ENCODE results near the gene TRPM1.

The TRPM1 gene

DNA sequence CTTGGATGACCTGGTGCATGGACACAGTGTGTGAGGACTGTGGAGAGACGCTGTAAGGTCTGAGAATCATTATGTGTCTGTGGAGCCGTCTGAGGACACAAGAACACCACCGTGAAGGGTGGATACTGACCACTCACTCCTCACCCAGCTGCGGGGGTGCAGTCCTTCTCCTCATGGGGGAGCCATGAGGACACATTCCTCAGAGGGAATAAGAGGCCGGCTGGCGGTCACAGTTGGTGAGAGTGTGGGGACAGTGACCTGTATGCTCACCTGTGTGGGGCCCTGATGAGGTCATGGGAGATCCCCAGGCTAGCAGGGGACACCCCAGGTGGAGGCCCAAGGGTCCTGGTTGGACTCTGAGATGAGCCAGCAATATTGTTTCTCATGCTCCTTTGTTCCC, 2.5 kb upstream of the TRPM1 start:
- TF ChIP-seq FOXP2 (optimal IDR thresholded peaks at IDR 0.05; ENCODE audit: borderline replicate concordance, extremely low read depth, extremely low read length, insufficient read depth): no peak
- no peak for TF ChIP-seq SIN3A (IDR thresholded peaks at IDR 0.05; ENCODE audit: borderline replicate concordance, insufficient read depth, low read length)
- no peak for TF ChIP-seq TAF1 (IDR thresholded peaks at IDR 0.05; ENCODE audit: borderline replicate concordance, insufficient read depth, low read length)
- no peak for TF ChIP-seq POLR2AphosphoS5 (IDR thresholded peaks at IDR 0.05; ENCODE audit: low read depth, low read length)
- TF ChIP-seq, protein P1, sequence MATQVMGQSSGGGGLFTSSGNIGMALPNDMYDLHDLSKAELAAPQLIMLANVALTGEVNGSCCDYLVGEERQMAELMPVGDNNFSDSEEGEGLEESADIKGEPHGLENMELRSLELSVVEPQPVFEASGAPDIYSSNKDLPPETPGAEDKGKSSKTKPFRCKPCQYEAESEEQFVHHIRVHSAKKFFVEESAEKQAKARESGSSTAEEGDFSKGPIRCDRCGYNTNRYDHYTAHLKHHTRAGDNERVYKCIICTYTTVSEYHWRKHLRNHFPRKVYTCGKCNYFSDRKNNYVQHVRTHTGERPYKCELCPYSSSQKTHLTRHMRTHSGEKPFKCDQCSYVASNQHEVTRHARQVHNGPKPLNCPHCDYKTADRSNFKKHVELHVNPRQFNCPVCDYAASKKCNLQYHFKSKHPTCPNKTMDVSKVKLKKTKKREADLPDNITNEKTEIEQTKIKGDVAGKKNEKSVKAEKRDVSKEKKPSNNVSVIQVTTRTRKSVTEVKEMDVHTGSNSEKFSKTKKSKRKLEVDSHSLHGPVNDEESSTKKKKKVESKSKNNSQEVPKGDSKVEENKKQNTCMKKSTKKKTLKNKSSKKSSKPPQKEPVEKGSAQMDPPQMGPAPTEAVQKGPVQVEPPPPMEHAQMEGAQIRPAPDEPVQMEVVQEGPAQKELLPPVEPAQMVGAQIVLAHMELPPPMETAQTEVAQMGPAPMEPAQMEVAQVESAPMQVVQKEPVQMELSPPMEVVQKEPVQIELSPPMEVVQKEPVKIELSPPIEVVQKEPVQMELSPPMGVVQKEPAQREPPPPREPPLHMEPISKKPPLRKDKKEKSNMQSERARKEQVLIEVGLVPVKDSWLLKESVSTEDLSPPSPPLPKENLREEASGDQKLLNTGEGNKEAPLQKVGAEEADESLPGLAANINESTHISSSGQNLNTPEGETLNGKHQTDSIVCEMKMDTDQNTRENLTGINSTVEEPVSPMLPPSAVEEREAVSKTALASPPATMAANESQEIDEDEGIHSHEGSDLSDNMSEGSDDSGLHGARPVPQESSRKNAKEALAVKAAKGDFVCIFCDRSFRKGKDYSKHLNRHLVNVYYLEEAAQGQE (IDR thresholded peaks at IDR 0.05; ENCODE audit: insufficient read depth in 1 of 2, low read depth in 2 of 2, low read length in 2 of 2): no peak

DNA sequence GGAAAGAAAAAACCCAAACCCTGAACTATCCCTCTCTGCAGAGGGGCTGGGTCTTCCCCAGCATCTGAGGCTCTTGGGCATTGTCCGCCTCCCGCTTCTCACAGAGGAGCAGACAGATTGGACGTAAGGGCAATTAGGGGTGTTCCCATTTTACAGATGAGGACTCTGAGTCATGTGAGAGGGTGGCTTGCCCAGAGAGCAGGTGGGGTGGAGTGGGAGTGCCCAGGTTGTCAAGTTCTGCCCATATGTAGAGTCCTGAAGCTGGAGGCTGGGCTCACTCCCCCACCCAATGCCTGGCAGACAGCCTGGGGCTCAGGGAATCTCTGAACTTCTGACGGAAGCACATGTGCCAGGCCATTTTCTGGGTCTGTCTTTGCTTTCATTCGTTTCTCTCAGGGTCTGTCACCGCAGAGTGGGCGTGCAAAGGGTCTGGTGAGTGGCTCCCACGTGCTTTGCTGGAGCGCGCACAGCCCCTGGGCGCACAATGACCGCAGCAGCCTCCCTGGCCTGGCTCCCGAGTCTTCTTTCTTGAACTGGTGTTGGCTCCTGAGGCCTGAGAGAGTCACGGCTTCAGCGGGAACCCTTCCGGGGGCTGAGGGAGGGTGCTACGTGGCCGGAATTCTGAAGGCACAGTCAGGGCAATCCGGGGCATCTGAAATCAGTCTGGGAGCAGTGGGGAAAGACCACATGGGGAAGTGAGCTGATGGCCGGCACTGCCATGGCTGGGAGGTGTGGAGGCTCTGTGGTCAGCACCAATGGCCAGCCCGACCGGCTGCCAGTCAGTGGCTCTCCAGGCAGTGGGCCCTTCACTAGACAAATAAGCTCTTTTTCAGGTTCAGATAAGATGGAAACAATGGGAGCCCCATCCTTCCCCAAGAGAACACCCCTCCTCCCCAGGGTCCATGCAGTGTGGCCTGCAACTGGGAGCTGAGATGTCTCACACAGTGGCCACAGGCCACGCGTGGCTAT, 1.1 kb upstream of the TRPM1 start:
- TF ChIP-seq, protein P1 (IDR thresholded peaks at IDR 0.05; ENCODE audit: insufficient read depth in 1 of 2, low read depth in 2 of 2, low read length in 2 of 2): no peak

DNA sequence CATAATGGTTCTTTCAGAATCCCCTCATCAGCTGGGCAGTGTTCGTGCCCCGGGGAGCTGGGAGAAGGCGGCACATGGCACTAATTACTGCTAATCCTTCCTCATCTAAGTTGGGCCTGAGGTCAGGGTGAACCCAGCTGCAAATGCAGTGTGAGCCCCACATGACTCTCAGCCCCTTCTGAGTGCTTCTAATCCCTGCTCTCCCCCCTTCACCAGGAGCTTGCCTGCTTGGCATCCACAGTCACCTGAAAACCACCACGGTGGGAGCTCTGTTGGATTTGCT, 455 bp upstream of the TRPM1 start:
- TF ChIP-seq, protein P1 (IDR thresholded peaks at IDR 0.05; ENCODE audit: insufficient read depth in 1 of 2, low read depth in 2 of 2, low read length in 2 of 2): no peak
- TF ChIP-seq SIN3A (IDR thresholded peaks at IDR 0.05; ENCODE audit: borderline replicate concordance, insufficient read depth, low read length): no peak

DNA sequence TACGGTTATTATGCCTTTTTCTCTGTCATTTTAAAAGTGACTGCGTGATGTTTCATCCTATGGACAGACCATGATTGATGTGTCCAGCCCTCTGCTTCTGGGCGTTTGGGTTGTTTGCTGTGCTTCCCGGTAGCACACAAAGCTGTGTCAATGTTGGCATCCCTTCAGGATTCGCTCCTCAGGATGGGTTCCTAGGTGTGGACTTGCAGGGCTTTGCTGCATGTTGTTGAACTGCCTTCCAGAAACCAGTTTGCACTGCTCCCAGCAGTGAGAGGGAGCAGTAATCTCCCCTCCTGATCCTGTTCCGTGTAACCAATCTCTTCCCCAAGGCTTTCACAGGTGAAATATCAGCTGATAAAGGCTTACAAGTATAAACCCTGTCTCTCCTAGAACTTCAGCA, 787 bp downstream of the TRPM1 start:
- TF ChIP-seq, protein P1 (IDR thresholded peaks at IDR 0.05; ENCODE audit: insufficient read depth in 1 of 2, low read depth in 2 of 2, low read length in 2 of 2): no peak
- TF ChIP-seq POLR2AphosphoS5 (IDR thresholded peaks at IDR 0.05; ENCODE audit: low read depth, low read length) (no peak), FOXP2 (optimal IDR thresholded peaks at IDR 0.05; ENCODE audit: borderline replicate concordance, extremely low read depth, extremely low read length, insufficient read depth) (no peak), SIN3A (IDR thresholded peaks at IDR 0.05; ENCODE audit: borderline replicate concordance, insufficient read depth, low read length) (no peak), TAF1 (IDR thresholded peaks at IDR 0.05; ENCODE audit: borderline replicate concordance, insufficient read depth, low read length) (no peak)
